Immature natural killer cell (primary cell): ENCODE measurements around the gene CD300H. TPM values are rescaled to one million over a fixed set of nuclear protein-coding genes. Genes with fewer than 3 reads are reported as not detected.

ENCODE experiments used
- DNase-seq, 3 donors: peaks; one replicate each; pipeline ENCODE4 v3.0.0; 2022; ENCODE audit warnings: mixed read lengths in 1 of 3
- H3K27ac Mint-ChIP-seq, 6 donors: one replicate each; pipeline ENCODE4 v1.8.0; 2020; ENCODE audit warnings: mixed read lengths in 6 of 6, mild to moderate bottlenecking in 5 of 6, inconsistent platforms in 4 of 6, moderate library complexity in 3 of 6
- H3K27me3 Mint-ChIP-seq, 3 donors: one replicate each; pipeline ENCODE4 v1.8.0; 2020 to 2021; ENCODE audit warnings: low read depth in 3 of 3, mild to moderate bottlenecking in 3 of 3, mixed read lengths in 3 of 3, moderate library complexity in 3 of 3, inconsistent platforms in 1 of 3
- H3K36me3 Mint-ChIP-seq, 3 donors: one replicate each; pipeline ENCODE4 v1.8.0; 2020; ENCODE audit warnings: mixed read lengths in 3 of 3, inconsistent platforms in 2 of 3, mild to moderate bottlenecking in 2 of 3
- H3K4me1 Mint-ChIP-seq, 2 donors: one replicate each; pipeline ENCODE4 v1.8.0; 2020; ENCODE audit warnings: inconsistent platforms in 2 of 2, mild to moderate bottlenecking in 2 of 2, mixed read lengths in 2 of 2, moderate library complexity in 1 of 2
- H3K4me3 Mint-ChIP-seq, 5 donors: one replicate each; pipeline ENCODE4 v1.8.0; 2020; ENCODE audit warnings: mild to moderate bottlenecking in 5 of 5, mixed read lengths in 5 of 5, inconsistent platforms in 3 of 5, moderate library complexity in 3 of 5
- H3K9me3 Mint-ChIP-seq, 6 donors: one replicate each; pipeline ENCODE4 v1.8.0; 2020; ENCODE audit warnings: mild to moderate bottlenecking in 6 of 6, mixed read lengths in 6 of 6, inconsistent platforms in 4 of 6, moderate library complexity in 3 of 6
- polyA plus RNA-seq, 3 donors: library from polyadenylated mRNA; unstranded; fragments of 300-500 nt; fragmentation: Illumina TruSeq; gene quantifications; one replicate each; pipeline ENCODE4 v1.2.3, GENCODE V29; 2021

The CD300H gene
- 1 to 10 TPM in 2 of 3 donors, not detected in 1; 3.2 to 6.4 TPM for polyA plus RNA-seq

GRCh38 chr17:74567397-74567796, at the start of gene CD300H:
TSS of gene CD300H (minus strand) at chr17:74567509.
- peaks cover 0 to 4% (median 0%) of the 10 kb centered on the region in 6 donors for H3K9me3 Mint-ChIP-seq
- no peaks in the 10 kb centered on the region for H3K36me3 Mint-ChIP-seq
- H3K27ac Mint-ChIP-seq = no peak within 1 kb of the TSS
- H3K4me3 Mint-ChIP-seq = no peak within 1 kb of the TSS
- no peak for DNase-seq
- peaks cover 0 to 3% of the 10 kb centered on the region in 2 donors for H3K4me1 Mint-ChIP-seq
- peaks cover 4 to 17% (median 7%) of the 10 kb centered on the region in 3 donors for H3K27me3 Mint-ChIP-seq

- no peak for DNase-seq
- Mint-ChIP-seq H3K4me3 (no peak overlapping the region), H3K36me3 (no peaks in the 10 kb centered on the region), H3K4me1 (peaks cover 22 to 23% of the 10 kb centered on the region in 2 donors), H3K27ac (no peak overlapping the region), H3K27me3 (peaks cover 3 to 8% (median 6%) of the 10 kb centered on the region in 3 donors), H3K9me3 (no peaks in the 10 kb centered on the region)
Measured at GRCh38 chr17:74616696-74617095, 49.4 kb upstream of the CD300H start.

DNA sequence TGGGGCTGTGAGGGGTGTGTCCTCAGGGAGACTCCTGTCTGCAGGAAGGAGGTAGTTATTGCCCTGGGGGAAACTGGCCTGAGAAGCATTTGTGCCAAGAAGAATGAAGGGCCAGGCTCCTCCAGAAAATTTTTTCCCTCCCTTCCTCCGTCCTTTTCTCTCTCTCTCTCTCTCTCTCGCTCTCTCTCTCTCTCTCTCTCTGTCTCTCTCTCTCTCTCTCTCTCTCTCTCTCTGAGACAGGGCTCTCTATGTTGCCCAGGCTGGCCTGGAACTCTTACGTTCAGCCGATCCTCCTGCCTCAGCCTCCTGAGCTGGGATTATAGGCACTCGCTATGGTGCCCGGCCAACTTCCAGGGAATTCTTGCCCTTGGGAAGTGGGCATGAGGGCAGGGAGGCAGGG, 44.7 kb upstream of the CD300H start:
- H3K36me3 Mint-ChIP-seq = no peaks in the 10 kb centered on the region
- no peak for DNase-seq
- H3K27ac Mint-ChIP-seq = peak overlapping the region in 1 of 6 donors; percentile 59
- peak overlapping the region in 3 of 5 donors; percentile 5 to 55 (median 48) for H3K4me3 Mint-ChIP-seq
- no peaks in the 10 kb centered on the region for H3K9me3 Mint-ChIP-seq
- H3K4me1 Mint-ChIP-seq = peaks cover 25 to 28% of the 10 kb centered on the region in 2 donors
- peaks cover 2 to 5% (median 3%) of the 10 kb centered on the region in 3 donors for H3K27me3 Mint-ChIP-seq

DNA sequence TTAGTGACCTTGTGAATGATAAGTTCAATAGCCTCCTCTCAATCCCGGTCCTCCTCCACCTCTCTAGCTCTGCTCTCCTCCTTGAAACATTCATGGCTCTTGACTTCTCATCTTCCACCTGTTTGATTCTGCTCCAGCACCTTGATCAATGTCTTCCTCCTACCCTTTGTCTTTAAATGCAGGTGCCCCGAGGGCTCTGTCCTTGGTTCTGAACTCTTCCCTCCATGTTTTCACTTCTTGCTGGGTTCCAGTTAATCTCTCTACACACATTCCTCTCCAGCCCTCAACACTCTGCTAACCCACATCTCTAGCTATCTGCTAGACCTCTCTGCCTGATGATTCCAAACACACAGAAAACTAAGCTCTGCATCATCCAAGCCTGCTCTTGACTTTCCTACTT, 42.8 kb upstream of the CD300H start:
- Mint-ChIP-seq H3K27ac (no peak overlapping the region), H3K4me1 (peaks cover 25 to 28% of the 10 kb centered on the region in 2 donors), H3K4me3 (no peak overlapping the region), H3K27me3 (peaks cover 1 to 5% (median 4%) of the 10 kb centered on the region in 3 donors), H3K9me3 (no peaks in the 10 kb centered on the region), H3K36me3 (no peaks in the 10 kb centered on the region)
- DNase-seq = no peak

DNA sequence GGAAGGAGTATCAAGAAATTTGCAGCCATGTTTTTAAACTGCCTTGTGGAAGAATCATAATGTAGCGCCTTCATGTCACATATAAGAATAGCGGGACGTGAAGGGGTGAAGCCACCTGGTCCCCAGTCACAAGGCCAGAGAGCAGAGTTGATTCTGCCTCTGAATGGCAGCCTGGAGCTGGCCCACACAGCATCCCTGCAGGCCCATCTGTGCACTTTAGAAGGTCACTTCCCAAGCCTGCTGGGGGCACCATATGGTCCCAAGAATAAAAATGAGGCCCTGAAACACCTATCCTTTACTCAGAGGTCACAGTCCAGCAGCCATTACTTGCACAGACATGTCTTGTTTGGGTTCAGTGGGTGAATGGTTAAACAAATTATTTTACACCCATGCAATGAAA, 41.2 kb upstream of the CD300H start:
- no peak overlapping the region for H3K4me3 Mint-ChIP-seq
- H3K27ac Mint-ChIP-seq = no peak overlapping the region
- peaks cover 20 to 23% of the 10 kb centered on the region in 2 donors for H3K4me1 Mint-ChIP-seq
- H3K27me3 Mint-ChIP-seq = peaks cover 1 to 6% (median 4%) of the 10 kb centered on the region in 3 donors
- no peaks in the 10 kb centered on the region for H3K36me3 Mint-ChIP-seq
- H3K9me3 Mint-ChIP-seq = no peaks in the 10 kb centered on the region
- DNase-seq = no peak

DNA sequence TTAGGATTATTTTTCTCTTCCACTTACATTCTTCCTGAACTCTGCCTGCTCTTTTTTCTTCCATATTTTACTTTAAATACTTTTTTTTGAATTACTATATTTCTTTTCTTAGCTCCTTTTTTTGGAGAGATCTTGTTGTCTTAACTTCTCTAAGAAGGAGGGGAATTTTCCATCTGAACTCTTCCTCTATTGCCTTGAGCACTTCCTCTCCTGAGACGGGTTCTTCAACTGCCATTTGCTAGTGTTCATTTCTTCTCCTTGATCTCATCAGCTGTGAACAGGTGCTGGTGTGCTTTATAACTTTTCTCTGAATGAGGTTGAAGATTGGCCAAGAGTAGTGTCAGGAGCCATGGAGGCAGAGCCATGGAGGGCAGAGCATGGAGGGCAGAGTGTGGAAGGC, 39.9 kb upstream of the CD300H start:
- no peak for DNase-seq
- Mint-ChIP-seq H3K27me3 (peaks cover 1 to 7% (median 4%) of the 10 kb centered on the region in 3 donors), H3K27ac (no peak overlapping the region), H3K4me3 (no peak overlapping the region), H3K4me1 (peaks cover 10 to 11% of the 10 kb centered on the region in 2 donors), H3K9me3 (no peaks in the 10 kb centered on the region), H3K36me3 (no peaks in the 10 kb centered on the region)

DNA sequence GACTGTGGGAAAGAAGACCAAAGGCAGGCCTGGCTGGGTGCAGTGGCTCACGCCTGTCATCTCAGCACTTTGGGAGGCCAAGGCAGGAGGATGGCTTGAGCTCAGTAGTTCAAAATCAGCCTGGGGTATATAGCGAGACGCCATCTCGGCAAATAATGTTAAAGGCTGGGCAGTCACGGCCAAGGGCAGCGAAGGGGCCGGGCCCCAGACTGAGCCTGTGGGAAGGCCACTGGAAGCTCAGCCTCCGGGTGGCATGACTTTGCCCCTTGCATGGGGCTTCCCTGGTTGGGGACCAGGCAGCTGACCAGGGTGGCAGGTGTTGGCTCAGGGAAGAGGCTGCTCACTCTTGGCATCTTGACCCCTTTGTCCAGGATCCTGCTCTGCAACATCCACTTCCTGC, 38.7 kb upstream of the CD300H start:
- no peaks in the 10 kb centered on the region for H3K9me3 Mint-ChIP-seq
- H3K27ac Mint-ChIP-seq = no peak overlapping the region
- H3K36me3 Mint-ChIP-seq = no peaks in the 10 kb centered on the region
- peaks cover 0 to 7% (median 4%) of the 10 kb centered on the region in 3 donors for H3K27me3 Mint-ChIP-seq
- H3K4me3 Mint-ChIP-seq = no peak overlapping the region
- peaks cover 1 to 10% of the 10 kb centered on the region in 2 donors for H3K4me1 Mint-ChIP-seq
- no peak for DNase-seq

GRCh38 chr17:74605361-74605760, 38.1 kb upstream of the CD300H start:
- Mint-ChIP-seq H3K4me3 (no peak overlapping the region), H3K9me3 (no peaks in the 10 kb centered on the region), H3K27ac (no peak overlapping the region), H3K36me3 (no peaks in the 10 kb centered on the region), H3K27me3 (peaks cover 0 to 7% (median 6%) of the 10 kb centered on the region in 3 donors), H3K4me1 (peaks cover 1 to 10% of the 10 kb centered on the region in 2 donors)
- DNase-seq = no peak

- H3K27ac Mint-ChIP-seq = no peak overlapping the region
- H3K4me1 Mint-ChIP-seq = peaks cover 1 to 10% of the 10 kb centered on the region in 2 donors
- no peak for DNase-seq
- H3K4me3 Mint-ChIP-seq = no peak overlapping the region
- no peaks in the 10 kb centered on the region for H3K36me3 Mint-ChIP-seq
- H3K9me3 Mint-ChIP-seq = no peaks in the 10 kb centered on the region
- H3K27me3 Mint-ChIP-seq = peaks cover 2 to 11% (median 8%) of the 10 kb centered on the region in 3 donors
Measured at GRCh38 chr17:74604761-74605160, 37.5 kb upstream of the CD300H start.

DNA sequence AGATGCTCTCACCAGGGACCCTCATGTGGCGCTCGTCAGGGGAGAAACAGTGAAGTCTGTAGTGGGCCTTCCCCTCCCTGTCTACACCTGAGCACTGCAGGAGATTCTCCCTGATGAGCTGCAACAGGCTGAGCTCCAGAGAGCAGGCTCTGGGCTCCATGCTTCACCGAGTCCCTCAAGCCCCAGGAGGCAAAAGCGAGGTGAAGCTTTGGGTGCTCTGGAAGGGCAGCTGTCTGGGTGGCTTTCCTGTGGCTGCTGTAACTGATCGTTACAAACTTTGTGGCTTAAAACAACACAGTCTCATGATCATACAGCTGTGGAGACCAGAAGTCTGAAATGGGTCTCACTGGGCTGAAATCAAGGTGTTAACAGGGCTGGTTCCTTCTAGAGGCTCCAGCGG, 36.9 kb upstream of the CD300H start:
- no peak for DNase-seq
- Mint-ChIP-seq H3K4me1 (peaks cover 4 to 10% of the 10 kb centered on the region in 2 donors), H3K4me3 (no peak overlapping the region), H3K27me3 (peaks cover 2 to 14% (median 11%) of the 10 kb centered on the region in 3 donors), H3K9me3 (no peaks in the 10 kb centered on the region), H3K36me3 (no peaks in the 10 kb centered on the region), H3K27ac (no peak overlapping the region)

- Mint-ChIP-seq H3K27ac (no peak overlapping the region), H3K27me3 (peaks cover 2 to 14% (median 11%) of the 10 kb centered on the region in 3 donors)
Measured at GRCh38 chr17:74603746-74604145, 36.4 kb upstream of the CD300H start.

DNA sequence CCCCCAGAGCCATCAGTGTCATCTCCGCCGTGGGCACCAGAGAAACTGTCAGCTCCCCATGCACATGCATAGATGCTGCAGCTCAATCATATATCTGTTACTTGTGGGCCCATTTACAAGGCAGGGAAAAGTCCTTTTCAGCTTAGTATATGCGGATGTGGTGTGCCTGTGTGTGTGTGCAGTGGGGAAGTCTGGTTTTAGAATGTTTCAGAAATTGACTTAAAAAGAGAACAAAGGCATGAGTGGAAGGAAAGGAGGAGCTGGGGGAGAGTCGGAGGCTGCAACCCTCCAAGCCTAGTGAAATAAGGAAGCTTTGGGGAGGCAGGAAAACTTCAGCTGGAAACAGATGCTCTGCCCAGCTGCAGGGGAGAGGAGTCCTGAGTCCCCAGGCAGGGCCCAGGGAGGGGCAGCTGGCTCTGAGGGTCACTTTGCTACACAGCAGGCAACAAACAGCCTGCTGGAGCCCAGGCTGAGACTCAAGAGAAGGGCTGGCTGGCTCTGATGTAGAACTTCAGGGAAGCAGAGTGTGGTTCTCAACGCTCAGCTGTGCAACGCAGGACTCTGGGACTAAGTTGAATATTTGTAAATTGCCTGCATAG, 35.8 kb upstream of the CD300H start:
- H3K27me3 Mint-ChIP-seq = peaks cover 2 to 14% (median 11%) of the 10 kb centered on the region in 3 donors

More at GRCh38 chr17:74603746-74604145, 36.4 kb upstream of the CD300H start:
- no peak overlapping the region for H3K4me3 Mint-ChIP-seq
- no peaks in the 10 kb centered on the region for H3K36me3 Mint-ChIP-seq
- no peaks in the 10 kb centered on the region for H3K9me3 Mint-ChIP-seq
- peaks cover 4 to 10% of the 10 kb centered on the region in 2 donors for H3K4me1 Mint-ChIP-seq
- no peak for DNase-seq

GRCh38 chr17:74601944-74602572, 34.7 kb upstream of the CD300H start:
- Mint-ChIP-seq H3K4me1 (peaks cover 4 to 10% of the 10 kb centered on the region in 2 donors), H3K4me3 (no peak overlapping the region), H3K27me3 (peaks cover 2 to 14% (median 11%) of the 10 kb centered on the region in 3 donors), H3K36me3 (no peaks in the 10 kb centered on the region), H3K9me3 (no peaks in the 10 kb centered on the region), H3K27ac (peak overlapping the region in 1 of 6 donors; percentile 29)
- DNase-seq = peak; percentile 32 to 47 (median 43)

More for the DNA sequence above, 35.8 kb upstream of the CD300H start:
- peaks cover 4 to 10% of the 10 kb centered on the region in 2 donors for H3K4me1 Mint-ChIP-seq
- H3K27ac Mint-ChIP-seq = no peak overlapping the region
- H3K36me3 Mint-ChIP-seq = no peaks in the 10 kb centered on the region
- DNase-seq = no peak
- H3K4me3 Mint-ChIP-seq = no peak overlapping the region
- H3K9me3 Mint-ChIP-seq = no peaks in the 10 kb centered on the region

DNA sequence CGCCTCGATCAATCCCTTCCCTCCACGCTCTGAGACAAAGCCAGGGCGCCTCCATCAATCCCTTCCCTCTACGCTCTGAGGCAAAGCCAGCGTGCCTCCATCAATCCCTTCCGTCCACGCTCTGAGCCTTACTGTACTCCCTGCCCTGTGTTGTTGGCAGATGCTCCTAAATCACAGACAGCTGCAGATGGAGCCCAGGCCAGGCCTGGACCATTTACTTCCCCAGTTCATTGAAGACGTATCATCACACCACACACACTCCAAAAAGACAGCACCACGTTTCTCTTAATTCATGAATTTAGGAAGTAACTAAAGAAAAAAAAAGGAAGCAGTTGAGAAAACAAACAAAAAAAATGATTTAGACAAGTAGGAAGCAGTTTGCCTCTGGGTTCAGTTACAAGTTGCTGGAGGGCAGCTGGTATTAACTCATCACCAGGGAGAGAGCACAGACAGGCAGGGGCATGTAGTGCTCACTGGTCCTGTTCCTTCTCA, 32.2 kb upstream of the CD300H start:
- H3K4me1 Mint-ChIP-seq = peaks cover 4 to 10% of the 10 kb centered on the region in 2 donors

More for the DNA sequence above, 32.2 kb upstream of the CD300H start:
- Mint-ChIP-seq H3K36me3 (no peaks in the 10 kb centered on the region), H3K27ac (no peak overlapping the region), H3K27me3 (peaks cover 2 to 14% (median 8%) of the 10 kb centered on the region in 3 donors), H3K9me3 (no peaks in the 10 kb centered on the region), H3K4me3 (no peak overlapping the region)
- no peak for DNase-seq
